H1 (cell line): ENCODE data around the gene CRP. TPM values are rescaled to one million over a fixed set of nuclear protein-coding genes. Genes with fewer than 3 reads are reported as not detected.

Experiments used
- CTCF ChIA-PET: fragments of 300-600 bp; sonication (Branson Sonifier 250); formaldehyde crosslinking; loops from one replicate; lab custom pipeline; 2021; ENCODE audit not compliant: partially characterized antibody; lab: Charles Lee
- POLR2A ChIA-PET: fragments of 300-600 bp; sonication (Branson Sonifier 250); formaldehyde crosslinking; loops from one replicate; lab custom pipeline; 2021; ENCODE audit warnings: inconsistent platforms; ENCODE audit not compliant: partially characterized antibody; lab: Charles Lee
- DNase-seq, 2 experiments: peaks; one replicate each; pipeline versions ENCODE4 v3.0.0 to v3.0.0-alpha.2; 2010 to 2022; ENCODE audit warnings: low spot score in 2 of 2, low read depth in 1 of 2, mixed read lengths in 1 of 2
- FAIRE-seq: peaks from 2 replicates; lab custom pipeline; 2011; peaks lifted over from hg19 to GRCh38; lab: Jason Lieb, UNC
- H2AFZ ChIP-seq: 2 replicates; pipeline ENCODE4 v1.8.1; 2012; ENCODE audit warnings: low read length, inconsistent platforms
- H2AK5ac ChIP-seq: 2 replicates; pipeline ENCODE4 v1.6.1; 2013; ENCODE audit warnings: low read depth, low read length
- H2BK120ac ChIP-seq: replicated peaks from 2 replicates; pipeline ENCODE3; 2013; ENCODE audit warnings: low read depth, low read length, inconsistent platforms
- H2BK12ac ChIP-seq: 2 replicates; pipeline ENCODE4 v1.6.1; 2013; ENCODE audit warnings: low read depth, low read length
- H2BK15ac ChIP-seq: 2 replicates; pipeline ENCODE4 v1.6.1; 2013; ENCODE audit warnings: low read length
- H2BK20ac ChIP-seq: 2 replicates; pipeline ENCODE4 v1.6.1; 2013; ENCODE audit warnings: low read length
- H2BK5ac ChIP-seq: 2 replicates; pipeline ENCODE4 v1.6.1; 2013; ENCODE audit warnings: low read depth, low read length
- H3K14ac ChIP-seq: 2 replicates; pipeline ENCODE4 v1.6.1; 2013; ENCODE audit warnings: inconsistent platforms; ENCODE audit not compliant: insufficient read length
- H3K18ac ChIP-seq: 2 replicates; pipeline ENCODE4 v1.6.1; 2013; ENCODE audit warnings: low read length; ENCODE audit errors: extremely low read depth
- H3K23ac ChIP-seq: 2 replicates; pipeline ENCODE4 v1.6.1; 2013; ENCODE audit warnings: inconsistent platforms; ENCODE audit not compliant: insufficient read length
- H3K23me2 ChIP-seq: 2 replicates; pipeline ENCODE4 v1.6.1; 2013; ENCODE audit warnings: low read depth, low read length
- H3K27ac ChIP-seq: 2 replicates; pipeline ENCODE4 v1.6.1; 2011; ENCODE audit warnings: low read depth, low read length, inconsistent platforms
- H3K27me3 ChIP-seq, 4 experiments: replicated peaks in 1 of 4; 1 replicate in 1 of 4; 2 replicates in 3 of 4; pipeline versions ENCODE4 v1.6.1 to v1.8.1; 2011 to 2013; ENCODE audit warnings: low read length in 3 of 4, mild to moderate bottlenecking in 3 of 4, inconsistent platforms in 2 of 4, mixed read lengths in 2 of 4, moderate library complexity in 1 of 4; ENCODE audit not compliant: control insufficient read depth in 3 of 4, insufficient read depth in 3 of 4; ENCODE audit errors: extremely low read depth in 1 of 4
- H3K36me3 ChIP-seq, 4 experiments: 2 replicates each; pipeline versions ENCODE4 v1.6.1 to v1.8.1; 2011 to 2013; ENCODE audit warnings: mild to moderate bottlenecking in 4 of 4, low read length in 3 of 4, moderate library complexity in 2 of 4, control low read depth in 1 of 4, inconsistent platforms in 1 of 4; ENCODE audit not compliant: insufficient read depth in 4 of 4, control insufficient read depth in 2 of 4
- H3K4ac ChIP-seq: replicated peaks from 2 replicates; pipeline ENCODE3; 2013; ENCODE audit warnings: low read length, low read depth, mixed read lengths, inconsistent platforms; ENCODE audit not compliant: insufficient read length
- H3K4me1 ChIP-seq, 4 experiments: replicated peaks in 1 of 4; 1 replicate in 1 of 4; 2 replicates in 3 of 4; pipeline versions ENCODE4 v1.6.1 to v1.8.1; 2011 to 2013; ENCODE audit warnings: low read length in 3 of 4, inconsistent platforms in 2 of 4, mixed read lengths in 1 of 4; ENCODE audit not compliant: insufficient read depth in 4 of 4, control insufficient read depth in 3 of 4
- H3K4me2 ChIP-seq, 2 experiments: 2 replicates each; pipeline versions ENCODE4 v1.6.1 to v1.8.1; 2011 to 2013; ENCODE audit warnings: low read depth in 2 of 2, low read length in 2 of 2, control low read depth in 1 of 2, inconsistent platforms in 1 of 2, mild to moderate bottlenecking in 1 of 2; ENCODE audit not compliant: insufficient read depth in 1 of 2
- H3K4me3 ChIP-seq, 4 experiments: fragments of 200-600, 300-600 bp in 1 of 4; sonication (generic), shearing (Covaris generic), sonication (Bioruptor Twin) in 1 of 4; 2 replicates each; pipeline versions ENCODE4 v1.5.1 to v1.8.1; 2011 to 2016; ENCODE audit warnings: low read length in 4 of 4, low read depth in 3 of 4, control low read depth in 2 of 4, inconsistent platforms in 2 of 4, mild to moderate bottlenecking in 2 of 4, mixed read lengths in 1 of 4, moderate library complexity in 1 of 4; ENCODE audit not compliant: insufficient read depth in 2 of 4; ENCODE audit errors: extremely low read depth in 1 of 4
- H3K56ac ChIP-seq: replicated peaks from 2 replicates; pipeline ENCODE3; 2013; ENCODE audit warnings: low read depth, mild to moderate bottlenecking, mixed read lengths, low read length, inconsistent platforms; ENCODE audit not compliant: insufficient read length
- H3K79me1 ChIP-seq: 2 replicates; pipeline ENCODE4 v1.6.1; 2013; ENCODE audit warnings: low read depth, low read length, control low read depth
- H3K79me2 ChIP-seq, 2 experiments: 2 replicates each; pipeline versions ENCODE4 v1.6.1 to v1.8.1; 2012 to 2013; ENCODE audit warnings: low read length in 2 of 2, mild to moderate bottlenecking in 2 of 2, inconsistent platforms in 1 of 2; ENCODE audit not compliant: insufficient read depth in 2 of 2, control insufficient read depth in 1 of 2
- H3K9ac ChIP-seq, 4 experiments: replicated peaks in 1 of 4; 1 replicate in 1 of 4; 2 replicates in 3 of 4; pipeline versions ENCODE4 v1.6.1 to v1.8.1; 2011 to 2013; ENCODE audit warnings: low read depth in 3 of 4, low read length in 3 of 4, control low read depth in 2 of 4, mild to moderate bottlenecking in 2 of 4, moderate library complexity in 2 of 4, inconsistent platforms in 1 of 4; ENCODE audit errors: extremely low read depth in 1 of 4
- H3K9me3 ChIP-seq, 2 experiments: 2 replicates each; pipeline versions ENCODE4 v1.6.1 to v1.8.1; 2012 to 2013; ENCODE audit warnings: mild to moderate bottlenecking in 2 of 2, moderate library complexity in 2 of 2, control low read depth in 1 of 2, inconsistent platforms in 1 of 2, low read depth in 1 of 2, low read length in 1 of 2, mixed read lengths in 1 of 2; ENCODE audit not compliant: insufficient read depth in 2 of 2
- H4K20me1 ChIP-seq, 2 experiments: replicated peaks in 1 of 2; 2 replicates each; pipeline versions ENCODE3 to v1.8.1; 2011 to 2013; ENCODE audit warnings: inconsistent platforms in 2 of 2, low read length in 2 of 2, mild to moderate bottlenecking in 1 of 2; ENCODE audit not compliant: insufficient read depth in 2 of 2, control insufficient read depth in 1 of 2
- H4K5ac ChIP-seq: 2 replicates; pipeline ENCODE4 v1.6.1; 2013; ENCODE audit warnings: low read length, low read depth, mixed read lengths, inconsistent platforms; ENCODE audit not compliant: insufficient read length
- H4K8ac ChIP-seq: 2 replicates; pipeline ENCODE4 v1.8.0; 2013; ENCODE audit warnings: mild to moderate bottlenecking, moderate library complexity, low read length, inconsistent platforms; ENCODE audit not compliant: insufficient read depth; ENCODE audit errors: extremely low read depth
- H4K91ac ChIP-seq: replicated peaks from 2 replicates; pipeline ENCODE3; 2013; ENCODE audit warnings: low read length, mixed read lengths, inconsistent platforms; ENCODE audit not compliant: insufficient read length
- ATF2 ChIP-seq: IDR thresholded peaks from 2 replicates; pipeline ENCODE4 v1.6.1; 2012; ENCODE audit warnings: low read length, inconsistent platforms
- CREB1 ChIP-seq: IDR thresholded peaks from 2 replicates; pipeline ENCODE4 v1.6.1; 2012; ENCODE audit warnings: inconsistent platforms
- EZH2 ChIP-seq: fragments of 200-600 bp; sonication (generic); IDR thresholded peaks from 2 replicates; pipeline ENCODE4 v1.7.1; 2012; ENCODE audit warnings: low read depth, mild to moderate bottlenecking, moderate library complexity, low read length, inconsistent platforms; ENCODE audit not compliant: severe bottlenecking
- ZNF274 ChIP-seq: IDR thresholded peaks from 2 replicates; pipeline ENCODE4 v1.7.0; 2012; ENCODE audit warnings: low read length, borderline replicate concordance; ENCODE audit errors: extremely low read depth
- polyA plus RNA-seq, 7 experiments: library from polyadenylated mRNA; depleted of rRNA in 3 of 7; stranded (reverse) in 5 of 7; unstranded in 2 of 7; fragments of >200 nt in 5 of 7; fragments of 200-250 nt in 2 of 7; gene quantifications; 1 replicate in 5 of 7; 2 replicates in 1 of 7; 4 replicates in 1 of 7; pipeline versions ENCODE4 v1.2.1 to v1.2.3, GENCODE V29; 2011 to 2013; ENCODE audit warnings: missing spikeins in 2 of 7, mixed read lengths in 2 of 7
- total RNA-seq: library from RNA; stranded (reverse); fragmentation: NEBNext Ultra II Directional; extraction: Animal tissue kit (Norgen Biotek cat#: 25700); gene quantifications from 2 replicates; pipeline ENCODE4 v1.2.1, GENCODE V29; 2021

CRP gene
- total and polyA plus RNA-seq, 2 of the 8 experiments (the other 6 are each of a cell fraction or from before 2014, with no cell fraction given): not detected

- no peak for FAIRE-seq
Observed at GRCh38 chr1:159699246-159699645, 15.1 kb downstream of the CRP start.

More at GRCh38 chr1:159699246-159699645, 15.1 kb downstream of the CRP start:
- no peaks in the 10 kb centered on the region for H3K36me3 ChIP-seq
- H2BK5ac ChIP-seq: no peak overlapping the region
- no peak overlapping the region for H3K56ac ChIP-seq
- CTCF ChIA-PET: interaction anchor here (0.7 kb wide), 1 partner anchor 491 kb away, joined by 3 read pairs; no protein-coding TSS in a partner anchor
- no peak overlapping the region for H3K23ac ChIP-seq
- H3K79me2 ChIP-seq: no peaks in the 10 kb centered on the region
- no peak overlapping the region for H3K4ac ChIP-seq
- no peak overlapping the region for H3K18ac ChIP-seq
- no peak overlapping the region for H4K8ac ChIP-seq
- no peak for DNase-seq
- no peak overlapping the region for H3K14ac ChIP-seq
- no peak overlapping the region for H3K9ac ChIP-seq
- no peak overlapping the region for H4K5ac ChIP-seq
- H3K4me1 ChIP-seq: no peaks in the 10 kb centered on the region
- H3K27me3 ChIP-seq: peaks cover 0 to 1% (median 0%) of the 10 kb centered on the region in 4 experiments; a peak in 1 of 7 replicates
- H3K9me3 ChIP-seq: peaks cover 21 to 40% of the 10 kb centered on the region in 2 experiments; a peak in 3 of 4 replicates
- no peak overlapping the region for H3K27ac ChIP-seq
- H3K79me1 ChIP-seq: no peaks in the 10 kb centered on the region
- no peak overlapping the region for H2AK5ac ChIP-seq
- H3K4me2 ChIP-seq: no peak overlapping the region
- H3K4me3 ChIP-seq: no peak overlapping the region
- no peak overlapping the region for H2BK120ac ChIP-seq
- H4K91ac ChIP-seq: no peak overlapping the region
- H2BK20ac ChIP-seq: no peak overlapping the region
- H2BK12ac ChIP-seq: no peak overlapping the region
- H3K23me2 ChIP-seq: no peaks in the 10 kb centered on the region
- POLR2A ChIA-PET: no interaction called here
- TF ChIP-seq ATF2 (no peak), CREB1 (no peak), ZNF274 (no peak), EZH2 (no peak)
- TF ChIP-seq, all 59 proteins: peak for 0
- Histone ChIP-seq H2BK15ac (no peak overlapping the region), H4K20me1 (no peaks in the 10 kb centered on the region), H2AFZ (no peak overlapping the region)
